ENCODE results near the gene L3MBTL4. TPM values are rescaled to one million over a fixed set of nuclear protein-coding genes. Genes with fewer than 3 reads are reported as not detected.

L3MBTL4 gene
- total RNA-seq, 4 donors from 2014 or later, result 5.6 to 45.7 (median 12.0) TPM

DNA sequence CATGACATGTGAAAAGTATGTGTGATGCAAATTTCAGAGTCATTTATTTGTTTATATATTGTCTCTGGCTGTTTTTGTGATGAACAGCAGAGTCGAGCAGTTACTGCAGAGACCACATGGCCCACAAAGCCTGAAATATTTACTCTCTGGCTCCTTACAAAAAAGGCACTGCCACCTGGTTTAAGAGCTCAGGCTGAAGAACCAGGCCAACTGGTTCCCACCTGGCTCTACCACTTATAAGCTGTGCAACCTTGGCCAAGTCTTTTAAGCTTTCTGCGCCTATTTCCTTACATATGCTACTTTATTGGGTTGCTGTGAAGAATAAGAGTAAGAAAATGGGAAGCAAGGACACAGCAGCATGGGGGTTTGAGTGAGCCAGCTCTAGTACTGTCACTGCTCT is 207.6 kb downstream of the L3MBTL4 start:
- H3K9me3 ChIP-seq, result no peaks in the 10 kb centered on the region
- no peak for DNase-seq
- H3K4me3 ChIP-seq, result no peak overlapping the region
- H3K27ac ChIP-seq, result no peak overlapping the region
- H3K36me3 ChIP-seq, result no peaks in the 10 kb centered on the region
- no peaks in the 10 kb centered on the region for H3K4me1 ChIP-seq
- H3K27me3 ChIP-seq, result no peaks in the 10 kb centered on the region
- TF ChIP-seq, protein P1, sequence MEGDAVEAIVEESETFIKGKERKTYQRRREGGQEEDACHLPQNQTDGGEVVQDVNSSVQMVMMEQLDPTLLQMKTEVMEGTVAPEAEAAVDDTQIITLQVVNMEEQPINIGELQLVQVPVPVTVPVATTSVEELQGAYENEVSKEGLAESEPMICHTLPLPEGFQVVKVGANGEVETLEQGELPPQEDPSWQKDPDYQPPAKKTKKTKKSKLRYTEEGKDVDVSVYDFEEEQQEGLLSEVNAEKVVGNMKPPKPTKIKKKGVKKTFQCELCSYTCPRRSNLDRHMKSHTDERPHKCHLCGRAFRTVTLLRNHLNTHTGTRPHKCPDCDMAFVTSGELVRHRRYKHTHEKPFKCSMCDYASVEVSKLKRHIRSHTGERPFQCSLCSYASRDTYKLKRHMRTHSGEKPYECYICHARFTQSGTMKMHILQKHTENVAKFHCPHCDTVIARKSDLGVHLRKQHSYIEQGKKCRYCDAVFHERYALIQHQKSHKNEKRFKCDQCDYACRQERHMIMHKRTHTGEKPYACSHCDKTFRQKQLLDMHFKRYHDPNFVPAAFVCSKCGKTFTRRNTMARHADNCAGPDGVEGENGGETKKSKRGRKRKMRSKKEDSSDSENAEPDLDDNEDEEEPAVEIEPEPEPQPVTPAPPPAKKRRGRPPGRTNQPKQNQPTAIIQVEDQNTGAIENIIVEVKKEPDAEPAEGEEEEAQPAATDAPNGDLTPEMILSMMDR (IDR thresholded peaks at IDR 0.05), result no peak
- no peak for TF ChIP-seq POLR2A (IDR thresholded peaks at IDR 0.05)
- intact Hi-C loops (cut with DNase I; ENCODE audit: low total_unique reads), result no loop called here

DNA sequence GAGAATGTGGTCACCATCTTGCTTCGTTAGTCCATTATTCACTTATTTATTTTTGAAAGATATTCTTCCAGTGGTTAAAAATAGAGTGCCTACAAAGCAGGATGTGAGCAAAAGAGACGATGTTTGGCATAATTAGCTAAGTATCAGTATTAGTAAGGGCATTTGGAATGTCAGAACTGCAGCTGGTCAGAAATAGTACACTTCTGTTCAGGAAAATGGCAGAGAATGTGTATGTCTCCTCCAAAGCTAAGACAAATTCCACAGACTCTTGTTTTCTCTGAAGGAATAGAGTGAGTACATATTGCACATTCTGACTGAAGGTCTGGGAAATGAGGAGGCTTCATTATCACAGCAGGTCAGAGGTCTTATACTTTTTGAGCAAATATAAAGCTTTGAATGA is 209.0 kb downstream of the L3MBTL4 start:
- no peak for TF ChIP-seq POLR2A (IDR thresholded peaks at IDR 0.05)
- TF ChIP-seq, protein P1 (IDR thresholded peaks at IDR 0.05), result no peak
- no peaks in the 10 kb centered on the region for H3K4me1 ChIP-seq
- no peak for DNase-seq
- no peaks in the 10 kb centered on the region for H3K27me3 ChIP-seq
- no peaks in the 10 kb centered on the region for H3K9me3 ChIP-seq
- H3K4me3 ChIP-seq, result no peak overlapping the region
- no peaks in the 10 kb centered on the region for H3K36me3 ChIP-seq
- no peak overlapping the region for H3K27ac ChIP-seq
- intact Hi-C loops (cut with DNase I; ENCODE audit: low total_unique reads), result no loop called here

DNA sequence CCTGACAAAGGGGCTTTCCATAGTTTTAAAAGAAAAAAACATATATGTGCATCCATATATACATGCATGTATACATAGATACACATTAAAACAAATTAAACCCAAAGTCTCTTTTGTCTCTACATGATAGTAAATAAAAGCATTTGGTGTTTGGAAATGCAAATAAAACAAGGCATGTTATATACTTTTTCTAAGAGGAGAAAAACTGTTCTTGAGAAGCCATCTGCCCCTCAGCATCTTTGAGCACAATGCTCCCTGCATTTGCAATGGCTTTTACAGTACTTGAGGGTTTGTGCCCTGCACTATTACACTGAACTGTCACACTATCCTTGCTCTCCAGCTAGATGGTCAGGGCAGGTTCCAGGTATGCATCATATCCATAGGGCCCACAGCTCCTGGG is 210.2 kb downstream of the L3MBTL4 start:
- Histone ChIP-seq H3K27ac (no peak overlapping the region), H3K36me3 (no peaks in the 10 kb centered on the region), H3K27me3 (no peaks in the 10 kb centered on the region), H3K4me1 (no peaks in the 10 kb centered on the region), H3K4me3 (no peak overlapping the region), H3K9me3 (no peaks in the 10 kb centered on the region)
- no peak for TF ChIP-seq POLR2A (IDR thresholded peaks at IDR 0.05)
- TF ChIP-seq, protein P1 (IDR thresholded peaks at IDR 0.05), result no peak
- intact Hi-C loops (cut with DNase I; ENCODE audit: low total_unique reads), result no loop called here
- no peak for DNase-seq

DNA sequence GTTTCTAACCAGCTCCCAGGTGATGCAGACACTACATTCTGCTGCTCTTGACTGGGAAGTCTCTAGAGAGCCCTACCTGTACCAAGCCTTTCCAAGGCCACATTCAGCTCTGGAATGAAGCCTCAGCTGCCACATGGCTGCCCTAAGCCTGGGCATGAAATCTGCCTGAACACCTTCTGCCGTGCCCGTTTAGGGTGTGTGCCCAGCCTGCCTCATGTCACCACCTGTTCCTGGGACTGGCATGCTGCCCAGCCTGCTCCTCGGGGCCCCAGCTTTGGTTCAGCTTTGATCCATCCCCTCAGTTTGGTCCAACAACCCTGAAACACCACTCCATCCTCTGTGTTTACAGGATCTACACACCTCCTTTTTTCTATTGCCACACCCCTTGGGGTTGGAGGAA is 210.9 kb downstream of the L3MBTL4 start:
- intact Hi-C loops (cut with DNase I; ENCODE audit: low total_unique reads), result no loop called here
- Histone ChIP-seq H3K36me3 (no peaks in the 10 kb centered on the region), H3K27ac (no peak overlapping the region), H3K9me3 (no peaks in the 10 kb centered on the region), H3K4me3 (no peak overlapping the region), H3K4me1 (no peaks in the 10 kb centered on the region), H3K27me3 (no peaks in the 10 kb centered on the region)
- DNase-seq, result no peak
- TF ChIP-seq, protein P1 (IDR thresholded peaks at IDR 0.05), result no peak
- TF ChIP-seq POLR2A (IDR thresholded peaks at IDR 0.05), result no peak

DNA sequence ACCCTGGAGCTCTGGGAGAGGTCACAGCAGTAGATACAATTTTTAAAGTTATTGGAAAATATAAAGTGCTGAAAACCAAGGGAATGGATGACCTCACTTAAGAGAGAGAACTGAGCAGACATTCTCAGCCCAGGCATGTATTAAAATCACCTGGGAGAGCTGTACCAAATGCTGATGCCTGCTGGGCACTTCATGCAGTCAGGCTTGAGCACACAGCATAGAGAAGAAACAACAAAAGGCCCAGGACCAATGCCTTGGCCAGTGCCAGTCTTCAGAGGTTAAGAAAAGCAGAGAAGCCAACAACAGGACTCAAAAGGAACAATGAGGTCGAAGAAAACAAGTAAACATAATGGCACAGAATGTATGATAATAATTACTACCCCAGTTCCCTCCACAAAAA is 211.8 kb downstream of the L3MBTL4 start:
- no peak overlapping the region for H3K4me3 ChIP-seq
- no peak for DNase-seq
- no peak overlapping the region for H3K27ac ChIP-seq
- H3K36me3 ChIP-seq, result no peaks in the 10 kb centered on the region
- no peaks in the 10 kb centered on the region for H3K4me1 ChIP-seq
- intact Hi-C loops (cut with DNase I; ENCODE audit: low total_unique reads), result no loop called here
- TF ChIP-seq, protein P1 (IDR thresholded peaks at IDR 0.05), result no peak
- no peak for TF ChIP-seq POLR2A (IDR thresholded peaks at IDR 0.05)
- H3K9me3 ChIP-seq, result no peaks in the 10 kb centered on the region
- H3K27me3 ChIP-seq, result no peaks in the 10 kb centered on the region
